ENCODE data around the gene P4HA2. TPM values are rescaled to one million over a fixed set of nuclear protein-coding genes. Genes with fewer than 3 reads are reported as not detected.
A peak's percentile ranks its signal among the peaks of the same experiment; 100 is the strongest.

Gene P4HA2
- total RNA-seq, 3 donors from 2014 or later = 21.8 to 34.8 (median 26.2) TPM

- TF ChIP-seq POLR2A (IDR thresholded peaks at IDR 0.05) = no peak
- no peak for TF ChIP-seq CTCF (IDR thresholded peaks at IDR 0.05)
- TF ChIP-seq POLR2AphosphoS5 (IDR thresholded peaks at IDR 0.05) = no peak
- peak overlapping the region; percentile 90 to 95 for H3K27ac ChIP-seq
- intact Hi-C loops (cut with DNase I; ENCODE audit: low total_unique reads) = no loop called here
- no peaks in the 10 kb centered on the region for H3K9me3 ChIP-seq
- no peaks in the 10 kb centered on the region for H3K36me3 ChIP-seq
- peaks cover 19 to 25% of the 10 kb centered on the region in 2 donors for H3K4me1 ChIP-seq
- H3K27me3 ChIP-seq = no peaks in the 10 kb centered on the region
- no peak for DNase-seq (ENCODE audit: low spot score in 2 of 2)
- H3K4me3 ChIP-seq = no peak overlapping the region
Measured at GRCh38 chr5:132267166-132267739, 39.6 kb upstream of the P4HA2 start.

- peaks cover 19 to 29% of the 10 kb centered on the region in 2 donors for H3K4me1 ChIP-seq
- no peak overlapping the region for H3K4me3 ChIP-seq
- no peaks in the 10 kb centered on the region for H3K36me3 ChIP-seq
- no peak for DNase-seq (ENCODE audit: low spot score in 2 of 2)
- TF ChIP-seq POLR2AphosphoS5 (IDR thresholded peaks at IDR 0.05) = no peak
- no peak for TF ChIP-seq CTCF (IDR thresholded peaks at IDR 0.05)
- TF ChIP-seq POLR2A (IDR thresholded peaks at IDR 0.05) = no peak
- peak overlapping the region; percentile 90 to 95 for H3K27ac ChIP-seq
- no peaks in the 10 kb centered on the region for H3K27me3 ChIP-seq
- intact Hi-C loops (cut with DNase I; ENCODE audit: low total_unique reads) = no loop called here
- no peaks in the 10 kb centered on the region for H3K9me3 ChIP-seq
Measured at GRCh38 chr5:132266836-132267160, 39.1 kb upstream of the P4HA2 start.

- peak overlapping the region; percentile 90 to 95 for H3K27ac ChIP-seq
- no peaks in the 10 kb centered on the region for H3K27me3 ChIP-seq
- H3K36me3 ChIP-seq = no peaks in the 10 kb centered on the region
- peak in 1 of 2 donors; percentile 53 for DNase-seq (ENCODE audit: low spot score in 2 of 2)
- H3K9me3 ChIP-seq = no peaks in the 10 kb centered on the region
- intact Hi-C loops (cut with DNase I; ENCODE audit: low total_unique reads) = no loop called here
- peak overlapping the region in 1 of 3 donors; percentile 1 for H3K4me3 ChIP-seq
- TF ChIP-seq CTCF (IDR thresholded peaks at IDR 0.05) = no peak
- TF ChIP-seq POLR2A (IDR thresholded peaks at IDR 0.05) = no peak
- peak in 1 of 3 donors; percentile 15 for TF ChIP-seq POLR2AphosphoS5 (IDR thresholded peaks at IDR 0.05)
- peaks cover 25 to 35% of the 10 kb centered on the region in 2 donors for H3K4me1 ChIP-seq
Measured at GRCh38 chr5:132266031-132266835, 38.6 kb upstream of the P4HA2 start.

- peak overlapping the region in 1 of 3 donors; percentile 1 for H3K4me3 ChIP-seq
- peaks cover 30 to 42% of the 10 kb centered on the region in 2 donors for H3K4me1 ChIP-seq
- H3K27me3 ChIP-seq = no peaks in the 10 kb centered on the region
- peak in 1 of 2 donors; percentile 82 for DNase-seq (ENCODE audit: low spot score in 2 of 2)
- TF ChIP-seq CTCF (IDR thresholded peaks at IDR 0.05) (no peak), POLR2AphosphoS5 (IDR thresholded peaks at IDR 0.05) (peak; percentile 70 to 82 (median 76)), POLR2A (IDR thresholded peaks at IDR 0.05) (peak; percentile 29)
- intact Hi-C loops (cut with DNase I; ENCODE audit: low total_unique reads) = no loop called here
- no peaks in the 10 kb centered on the region for H3K9me3 ChIP-seq
- no peaks in the 10 kb centered on the region for H3K36me3 ChIP-seq
- H3K27ac ChIP-seq = peak overlapping the region; percentile 90 to 95
Measured at GRCh38 chr5:132265336-132266030, 37.8 kb upstream of the P4HA2 start.
